Measurements from ENCODE around the gene BRD2. TPM values are rescaled to one million over a fixed set of nuclear protein-coding genes. Genes with fewer than 3 reads are reported as not detected.

The BRD2 gene
- total RNA-seq, 2 experiments from 2014 or later = 290 to 297 TPM

DNA sequence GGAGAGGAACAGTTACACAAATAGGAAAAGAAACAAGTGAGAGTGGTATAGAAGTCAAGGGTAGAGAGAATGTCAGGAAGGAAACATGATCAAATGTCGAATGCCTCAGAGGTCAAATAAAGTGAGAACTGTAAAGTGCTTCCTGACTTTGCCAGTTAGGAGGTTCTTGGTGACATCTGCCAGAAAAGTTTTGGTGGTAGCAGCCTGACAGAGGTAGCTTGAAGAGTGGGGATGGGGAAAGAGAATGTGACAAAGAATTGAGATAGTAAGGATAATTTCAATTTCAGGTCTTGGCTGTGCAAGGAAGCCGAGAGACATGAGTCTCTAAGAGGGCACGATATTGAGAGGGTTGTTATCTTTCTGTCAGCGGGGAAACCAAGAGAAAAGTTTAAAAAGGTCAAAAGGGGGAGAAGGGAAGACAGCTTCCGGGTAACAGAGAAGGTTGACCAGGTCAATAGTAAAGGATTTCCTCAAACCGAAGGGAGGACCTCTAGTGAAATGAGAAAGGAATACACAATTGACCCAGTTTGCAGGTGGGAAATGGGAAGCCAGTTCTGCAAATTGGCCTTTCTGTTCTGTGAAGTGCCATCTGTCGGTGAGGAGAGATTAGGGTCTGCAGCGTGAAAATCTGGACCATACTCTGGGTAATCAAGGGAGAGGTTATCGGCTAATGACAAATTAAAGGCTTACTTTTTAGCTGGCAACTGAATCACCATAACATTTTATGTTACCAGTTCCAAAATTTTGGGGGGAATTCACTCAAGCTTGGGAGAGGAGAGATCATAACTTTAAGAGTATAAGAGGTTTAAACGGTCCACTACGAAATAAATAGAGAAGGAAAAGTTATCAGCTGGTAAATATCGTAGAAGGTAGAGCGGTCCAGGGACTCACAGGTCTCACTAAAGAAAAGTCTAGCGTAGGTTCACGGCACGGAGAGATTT, 973 bp upstream of the BRD2 start:
- Mint-ChIP-seq H3K9me3 (no peaks in the 10 kb centered on the region), H3K27me3 (no peaks in the 10 kb centered on the region), H3K27ac (peak overlapping the region; percentile 98), H3K4me3 (peak overlapping the region; percentile 97), H3K36me3 (ENCODE audit: low read depth) (peaks cover 33% of the 10 kb centered on the region), H3K4me1 (peaks cover 29% of the 10 kb centered on the region)
- CTCF ChIA-PET = interaction anchor here (0.6 to 13.5 kb wide), 17 partner anchors 14 to 339 kb away, joined by 3 to 259 read pairs (median 6); partner anchors contain the start of genes HLA-DMA, HLA-DMB, PSMB9 and TAP2
- peak; percentile 42 for DNase-seq
- POLR2A ChIA-PET = interaction anchor here (0.7 to 17.7 kb wide), 18 partner anchors 7 to 1227 kb away, joined by 3 to 656 read pairs (median 20); partner anchors contain the start of genes HLA-DMA, HLA-DMB, HLA-DPA1 and PSMB8

DNA sequence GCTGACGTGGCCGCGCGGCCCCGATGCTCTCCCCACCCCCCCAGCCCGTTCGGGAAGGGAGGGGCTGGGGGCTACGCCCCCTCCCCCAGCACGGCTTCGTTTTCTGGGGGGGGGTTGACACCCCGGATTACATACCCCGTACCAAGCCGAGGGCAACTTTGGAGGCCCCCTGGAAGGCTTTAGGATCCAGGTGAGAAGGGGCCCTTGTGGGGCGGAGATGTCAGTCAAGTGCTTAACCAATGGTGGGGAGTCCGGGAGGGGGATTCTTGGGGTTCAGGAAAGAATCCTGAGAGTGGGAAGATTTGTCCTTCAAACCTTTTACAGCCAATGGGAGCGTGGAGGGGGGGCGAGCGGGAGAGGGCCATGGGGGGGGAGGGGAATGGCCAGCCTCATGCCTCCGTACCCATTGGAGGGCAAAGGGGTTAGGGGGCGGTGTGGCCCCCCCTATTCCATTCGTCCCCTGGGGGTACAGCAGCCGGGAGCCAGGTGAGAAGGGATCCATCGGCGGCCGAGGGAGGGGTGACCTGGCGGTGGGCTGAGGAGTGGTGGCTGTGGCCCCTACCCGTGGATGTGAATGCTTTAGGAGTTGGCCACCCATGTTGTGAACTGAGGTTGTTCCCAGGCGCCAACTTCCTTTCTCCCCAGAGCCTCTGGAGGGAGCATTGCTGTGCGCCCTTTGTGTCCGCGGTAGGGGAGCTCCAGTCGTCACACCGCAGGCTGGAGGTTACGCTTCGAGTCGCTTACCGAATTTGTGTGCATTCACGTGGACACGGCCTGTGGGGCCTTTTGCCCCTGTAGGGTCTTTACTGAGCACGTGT, 682 bp downstream of the BRD2 start:
- ChIA-PET POLR2A (interaction anchor here (0.7 to 17.7 kb wide), 19 partner anchors 8 to 777 kb away, joined by 3 to 656 read pairs (median 19); partner anchors contain the start of genes GPSM3, HLA-DMA, HLA-DMB and HLA-DPA1), CTCF (interaction anchor here (0.9 to 13.5 kb wide), 11 partner anchors 12 to 774 kb away, joined by 3 to 259 read pairs (median 20); partner anchors contain the start of genes HLA-DMA, HLA-DMB and TAP2)
- peak; percentile 71 for DNase-seq
- peaks cover 50% of the 10 kb centered on the region for H3K36me3 Mint-ChIP-seq (ENCODE audit: low read depth)
- peak overlapping the region; percentile 98 for H3K27ac Mint-ChIP-seq
- no peaks in the 10 kb centered on the region for H3K27me3 Mint-ChIP-seq
- peaks cover 24% of the 10 kb centered on the region for H3K4me1 Mint-ChIP-seq
- peak overlapping the region; percentile 97 for H3K4me3 Mint-ChIP-seq
- H3K9me3 Mint-ChIP-seq = no peaks in the 10 kb centered on the region

DNA sequence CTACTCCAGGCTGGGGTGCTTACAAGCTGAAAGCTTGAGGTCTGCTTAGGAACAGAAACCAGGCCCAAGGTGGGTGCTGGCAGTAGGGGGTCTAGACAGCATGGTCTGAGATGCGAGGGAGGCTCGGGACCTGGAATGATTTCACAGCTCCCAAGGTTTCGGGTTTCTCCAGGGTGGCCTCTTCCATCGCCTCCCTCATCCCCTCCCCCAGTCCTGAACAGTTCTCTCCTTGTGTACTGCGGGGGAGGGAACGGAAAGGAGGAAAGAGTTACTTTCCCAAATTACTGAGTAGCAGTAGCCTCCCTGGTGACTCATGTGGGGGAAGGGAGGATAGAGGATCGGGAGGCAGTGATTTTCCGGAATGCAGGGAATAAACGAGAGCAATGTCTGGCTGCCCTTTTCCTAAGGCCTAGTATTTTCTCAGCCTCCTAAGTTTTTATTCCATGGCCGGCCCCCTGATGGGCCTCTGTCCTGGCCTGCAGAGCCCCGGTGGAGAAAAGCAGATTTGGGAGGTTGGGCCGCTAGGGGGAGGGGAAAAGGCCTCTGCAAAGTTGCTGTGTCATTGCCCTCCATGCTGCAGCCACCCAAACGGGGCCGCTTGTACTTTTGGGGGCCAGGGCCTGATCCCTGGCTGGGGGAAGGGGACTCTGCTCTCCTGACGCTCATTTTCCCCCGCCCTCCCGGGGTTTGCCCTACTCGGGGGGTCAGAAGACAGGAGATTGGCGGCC, 1.5 kb downstream of the BRD2 start:
- Mint-ChIP-seq H3K4me3 (peak overlapping the region; percentile 97), H3K4me1 (peaks cover 24% of the 10 kb centered on the region), H3K36me3 (ENCODE audit: low read depth) (peaks cover 57% of the 10 kb centered on the region), H3K27me3 (no peaks in the 10 kb centered on the region), H3K9me3 (no peaks in the 10 kb centered on the region), H3K27ac (peak overlapping the region; percentile 98)
- POLR2A ChIA-PET = interaction anchor here (0.7 to 17.7 kb wide), 21 partner anchors 7 to 779 kb away, joined by 3 to 656 read pairs (median 21); partner anchors contain the start of genes B3GALT4, GPSM3, HLA-DMA and HLA-DMB
- CTCF ChIA-PET = interaction anchor here (0.9 to 13.5 kb wide), 8 partner anchors 15 to 130 kb away, joined by 3 to 259 read pairs (median 28); partner anchors contain the start of genes HLA-DMA, HLA-DMB, PSMB9 and TAP1
- peak; percentile 78 for DNase-seq

DNA sequence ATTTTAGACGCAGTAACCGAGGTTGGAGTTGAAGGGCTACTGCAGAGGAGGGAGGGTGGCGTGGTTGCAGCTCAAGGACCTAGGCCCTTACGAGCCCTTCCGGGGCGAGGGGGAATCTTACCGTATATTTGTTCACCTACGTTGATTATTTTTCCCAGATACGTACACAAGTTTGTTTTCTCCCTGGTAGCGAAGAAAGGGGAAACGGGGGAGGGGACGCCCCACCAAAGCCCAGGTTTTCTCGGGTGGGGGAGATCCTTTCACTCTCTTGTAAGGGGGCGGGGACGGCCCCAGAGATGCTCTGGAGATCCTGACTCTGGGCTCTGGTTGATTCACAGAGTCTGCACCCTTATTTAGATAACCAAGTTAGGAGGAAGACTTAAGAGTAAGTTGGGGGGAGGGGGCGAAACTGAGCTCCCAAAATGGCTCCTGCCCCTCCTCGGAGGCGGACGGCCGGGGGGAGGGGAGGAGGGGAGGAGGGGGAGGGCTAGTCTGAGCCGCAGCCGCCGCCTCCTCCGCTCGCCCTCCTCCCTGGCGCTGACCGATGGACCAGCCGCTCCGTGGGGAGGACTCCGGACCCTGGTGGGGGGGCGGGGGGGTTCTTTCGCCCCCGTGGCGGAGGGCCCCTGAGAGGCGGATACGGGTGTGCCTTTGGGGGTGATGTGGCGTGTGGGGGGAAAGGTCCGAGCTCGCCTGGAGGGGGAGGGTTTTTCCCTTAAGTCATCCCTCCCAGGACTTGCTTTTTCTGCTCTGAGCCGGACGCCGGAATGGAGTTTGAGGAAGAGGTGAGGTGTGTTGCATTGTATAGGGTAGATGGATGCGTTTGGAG, 2.2 kb downstream of the BRD2 start:
- peak overlapping the region; percentile 97 for H3K4me3 Mint-ChIP-seq
- peak; percentile 83 for DNase-seq
- peak overlapping the region; percentile 98 for H3K27ac Mint-ChIP-seq
- peaks cover 65% of the 10 kb centered on the region for H3K36me3 Mint-ChIP-seq (ENCODE audit: low read depth)
- ChIA-PET CTCF (interaction anchor here (0.9 to 13.5 kb wide), 11 partner anchors 10 to 301 kb away, joined by 3 to 259 read pairs (median 21); partner anchors contain the start of genes HLA-DMA, HLA-DPA1, PSMB9 and RPS18), POLR2A (interaction anchor here (0.6 to 17.7 kb wide), 36 partner anchors 14 to 1429 kb away, joined by 3 to 656 read pairs (median 7); partner anchors contain the start of genes B3GALT4, DDX39B, DXO and GPSM3)
- no peaks in the 10 kb centered on the region for H3K27me3 Mint-ChIP-seq
- no peaks in the 10 kb centered on the region for H3K9me3 Mint-ChIP-seq
- H3K4me1 Mint-ChIP-seq = peaks cover 26% of the 10 kb centered on the region

DNA sequence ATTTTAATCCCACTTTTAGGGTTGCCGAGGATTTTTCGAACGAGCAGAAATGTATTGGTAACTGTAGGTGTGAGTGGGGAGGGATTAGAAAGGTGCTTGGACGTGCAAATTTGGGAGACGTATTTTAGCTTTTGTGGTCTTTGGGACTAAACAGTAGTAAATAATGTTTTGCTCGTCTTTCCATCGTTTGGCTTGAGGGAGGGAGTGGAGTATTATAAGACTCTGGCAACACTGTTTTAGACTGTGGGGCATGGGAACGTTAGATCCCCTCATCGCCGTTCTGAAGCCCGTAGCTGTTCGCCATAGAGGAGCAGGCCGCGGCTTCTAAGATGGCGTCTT, 2.8 kb downstream of the BRD2 start:
- ChIA-PET CTCF (interaction anchor here (0.7 to 13.5 kb wide), 19 partner anchors 8 to 775 kb away, joined by 3 to 259 read pairs (median 10); partner anchors contain the start of genes HLA-DMA, HLA-DMB, HLA-DPA1 and PSMB9), POLR2A (interaction anchor here (0.7 to 17.7 kb wide), 57 partner anchors 10 to 1786 kb away, joined by 3 to 656 read pairs (median 6); partner anchors contain the start of genes B3GALT4, CUTA, DDX39B and GPSM3)
- H3K27me3 Mint-ChIP-seq = no peaks in the 10 kb centered on the region
- no peak for DNase-seq
- H3K27ac Mint-ChIP-seq = peak overlapping the region; percentile 98
- no peaks in the 10 kb centered on the region for H3K9me3 Mint-ChIP-seq
- H3K36me3 Mint-ChIP-seq (ENCODE audit: low read depth) = peaks cover 71% of the 10 kb centered on the region
- peaks cover 27% of the 10 kb centered on the region for H3K4me1 Mint-ChIP-seq
- H3K4me3 Mint-ChIP-seq = peak overlapping the region; percentile 97

DNA sequence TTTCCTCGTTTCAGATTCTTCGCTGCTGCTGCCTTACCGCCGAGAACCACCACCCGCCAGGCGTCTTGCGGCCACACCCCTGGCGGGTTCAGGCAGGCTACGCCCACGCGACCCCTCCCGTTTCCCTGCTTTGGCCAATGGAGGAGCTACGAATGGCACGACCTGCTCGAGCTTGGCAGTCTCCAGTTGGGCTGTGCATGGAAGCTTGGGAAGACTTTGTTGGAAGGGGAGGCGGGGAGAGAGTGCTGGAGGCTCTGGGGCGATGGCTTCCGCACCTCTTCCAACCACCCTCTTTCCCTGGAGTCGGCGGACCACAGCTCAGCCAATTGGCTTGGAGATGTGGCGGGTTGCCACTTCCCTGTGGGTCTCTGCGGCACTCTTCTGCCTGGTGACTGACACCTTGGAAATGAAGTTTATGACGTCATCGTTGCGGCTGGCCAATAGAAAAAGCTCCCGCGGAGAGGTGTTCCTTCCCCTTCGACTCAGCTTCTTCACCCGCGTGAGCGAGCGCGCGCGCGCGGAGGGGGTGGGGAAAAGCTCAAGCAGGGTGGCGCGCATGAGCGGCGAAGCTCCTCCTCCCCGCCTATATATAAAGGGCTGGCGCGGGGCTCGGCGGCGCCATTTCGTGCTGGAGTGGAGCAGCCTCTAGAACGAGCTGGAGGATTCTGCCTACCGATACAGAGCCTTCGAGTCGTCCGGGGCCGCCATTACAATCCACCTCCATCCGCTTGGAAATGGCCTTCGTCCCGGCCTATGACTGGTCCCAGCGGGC, 3.4 kb downstream of the BRD2 start:
- ChIA-PET POLR2A (interaction anchor here (0.6 to 17.7 kb wide), 82 partner anchors 8 to 1785 kb away, joined by 3 to 656 read pairs (median 4); partner anchors contain the start of genes ATF6B, B3GALT4, BAK1 and CUTA), CTCF (interaction anchor here (0.7 to 13.5 kb wide), 23 partner anchors 9 to 776 kb away, joined by 3 to 259 read pairs (median 6); partner anchors contain the start of genes HLA-DMA, HLA-DMB, HLA-DPA1 and PSMB9)
- Mint-ChIP-seq H3K27me3 (no peaks in the 10 kb centered on the region), H3K27ac (peak overlapping the region; percentile 98), H3K9me3 (no peaks in the 10 kb centered on the region), H3K4me1 (peaks cover 29% of the 10 kb centered on the region), H3K36me3 (ENCODE audit: low read depth) (peaks cover 77% of the 10 kb centered on the region), H3K4me3 (peak overlapping the region; percentile 97)
- DNase-seq = peak; percentile 100

DNA sequence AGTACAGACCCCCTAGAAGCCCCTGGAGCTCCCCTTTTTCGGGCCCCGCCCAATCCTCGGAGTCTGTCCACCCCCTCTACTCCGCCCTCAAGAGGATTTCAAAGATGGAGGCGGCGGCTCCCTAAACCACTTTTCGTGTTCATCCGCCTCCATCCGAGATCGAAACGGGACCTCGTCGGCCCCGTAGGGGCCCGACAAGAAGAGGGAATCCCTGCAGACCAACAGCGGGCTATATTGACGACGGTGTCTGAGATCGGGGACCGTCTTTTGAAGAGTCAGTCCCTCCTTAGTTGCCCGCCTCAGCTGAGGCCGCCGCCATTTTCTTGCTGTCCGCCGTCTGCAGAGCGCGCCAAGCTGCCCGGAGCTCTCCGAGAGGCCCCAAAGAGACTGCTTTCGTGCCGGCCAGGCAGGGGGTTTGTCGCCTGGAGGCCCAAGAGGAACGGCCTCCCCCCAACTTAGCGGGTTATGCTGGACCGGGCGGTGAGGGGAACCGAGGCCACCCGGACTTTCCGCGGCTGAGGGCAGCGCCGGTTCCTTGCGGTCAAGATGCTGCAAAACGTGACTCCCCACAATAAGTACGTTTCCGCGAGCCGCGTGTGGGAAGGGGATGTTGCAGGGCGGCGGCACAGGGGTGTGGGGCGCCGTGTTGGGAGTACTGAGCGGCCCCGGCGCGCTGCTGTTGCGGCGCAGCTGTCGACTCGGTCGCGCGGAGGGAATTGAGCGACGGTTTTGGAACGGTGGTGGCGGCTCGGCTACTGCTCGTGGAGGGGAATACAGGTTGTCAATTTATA, 4.2 kb downstream of the BRD2 start:
- peak; percentile 61 for DNase-seq
- peak overlapping the region; percentile 98 for H3K27ac Mint-ChIP-seq
- POLR2A ChIA-PET = interaction anchor here (0.7 to 17.7 kb wide), 74 partner anchors 9 to 1775 kb away, joined by 3 to 656 read pairs (median 4); partner anchors contain the start of genes ATF6B, B3GALT4, BAK1 and DDX39B
- peaks cover 80% of the 10 kb centered on the region for H3K36me3 Mint-ChIP-seq (ENCODE audit: low read depth)
- peak overlapping the region; percentile 97 for H3K4me3 Mint-ChIP-seq
- no peaks in the 10 kb centered on the region for H3K9me3 Mint-ChIP-seq
- H3K4me1 Mint-ChIP-seq = peaks cover 30% of the 10 kb centered on the region
- CTCF ChIA-PET = interaction anchor here (0.8 to 13.5 kb wide), 22 partner anchors 8 to 777 kb away, joined by 3 to 259 read pairs (median 6); partner anchors contain the start of genes HLA-DMA, HLA-DMB, HLA-DPA1 and PSMB9
- no peaks in the 10 kb centered on the region for H3K27me3 Mint-ChIP-seq

DNA sequence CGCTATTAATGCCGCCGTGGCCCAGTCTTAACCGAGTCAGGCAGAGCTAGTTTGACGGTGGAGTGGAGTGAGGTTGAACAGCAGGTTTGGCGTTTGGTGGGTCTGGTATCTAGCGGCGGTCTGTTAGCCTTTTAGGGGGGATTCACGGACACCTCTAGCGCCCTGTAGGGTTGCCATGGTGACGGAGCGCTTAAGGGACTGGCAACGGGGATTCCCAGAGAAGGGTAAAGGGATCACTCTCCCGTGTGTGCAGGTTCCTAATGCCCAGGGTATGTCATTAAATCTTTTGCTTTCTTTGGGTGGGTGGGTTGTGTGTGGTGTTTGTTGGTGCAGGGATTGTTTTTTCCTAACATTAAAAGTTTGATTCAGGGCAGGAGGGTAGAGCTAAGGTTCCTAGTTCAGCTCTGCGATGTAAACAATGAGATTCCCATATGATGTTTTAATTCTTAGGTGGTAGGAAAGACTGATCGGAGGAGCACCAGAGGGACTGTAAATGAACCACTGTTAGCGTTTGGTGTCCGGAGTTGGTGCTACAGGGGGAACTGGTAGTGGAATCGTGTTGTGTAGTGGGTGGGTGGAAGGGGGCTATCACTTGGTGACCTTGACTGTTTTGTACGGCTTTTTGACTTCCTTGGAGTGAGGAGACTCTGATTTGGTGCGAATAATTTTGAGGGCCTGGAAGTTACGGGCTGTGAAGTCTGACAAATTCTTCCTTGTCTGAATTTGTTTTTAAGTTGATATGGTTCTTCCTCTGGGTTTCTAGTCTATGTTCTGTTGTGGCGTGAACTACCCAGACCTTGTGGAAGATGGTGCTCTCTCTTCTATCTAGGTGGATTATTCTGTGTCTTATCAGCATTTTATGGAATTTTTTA, 5.0 kb downstream of the BRD2 start:
- CTCF ChIA-PET = interaction anchor here (1.2 to 13.5 kb wide), 10 partner anchors 10 to 134 kb away, joined by 3 to 259 read pairs (median 14); partner anchors contain the start of genes HLA-DMA, HLA-DMB and TAP2
- POLR2A ChIA-PET = interaction anchor here (0.6 to 17.7 kb wide), 35 partner anchors 10 to 1399 kb away, joined by 3 to 656 read pairs (median 5); partner anchors contain the start of genes ATF6B, GPSM3, HLA-DMA and HLA-DMB
- H3K9me3 Mint-ChIP-seq = no peaks in the 10 kb centered on the region
- H3K36me3 Mint-ChIP-seq (ENCODE audit: low read depth) = peaks cover 86% of the 10 kb centered on the region
- H3K27me3 Mint-ChIP-seq = no peaks in the 10 kb centered on the region
- H3K4me1 Mint-ChIP-seq = peaks cover 38% of the 10 kb centered on the region
- H3K27ac Mint-ChIP-seq = peak overlapping the region; percentile 98
- H3K4me3 Mint-ChIP-seq = peak overlapping the region; percentile 97
- DNase-seq = no peak

DNA sequence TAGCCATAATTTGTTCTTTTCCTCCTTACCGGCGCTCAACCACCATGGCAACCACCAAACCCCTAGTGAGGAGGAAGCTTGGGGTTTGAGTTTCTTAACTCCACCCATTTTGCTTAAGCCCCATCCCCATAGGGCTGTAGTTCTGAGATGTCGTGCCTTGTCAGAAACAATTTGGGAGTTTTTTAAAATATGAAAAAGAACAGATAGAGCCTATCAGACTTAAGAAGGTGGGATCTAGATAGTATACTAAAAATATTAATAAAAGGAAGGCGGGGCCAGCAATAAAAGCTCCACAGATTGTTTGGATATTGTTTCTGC, 5.6 kb downstream of the BRD2 start:
- Mint-ChIP-seq H3K27ac (peak overlapping the region; percentile 98), H3K4me3 (peak overlapping the region; percentile 97), H3K27me3 (no peaks in the 10 kb centered on the region), H3K9me3 (no peaks in the 10 kb centered on the region), H3K4me1 (peaks cover 44% of the 10 kb centered on the region), H3K36me3 (ENCODE audit: low read depth) (peaks cover 92% of the 10 kb centered on the region)
- ChIA-PET POLR2A (interaction anchor here (0.6 to 17.7 kb wide), 21 partner anchors 8 to 1168 kb away, joined by 3 to 656 read pairs (median 24); partner anchors contain the start of genes GPSM3, HLA-DMA, HLA-DMB and HLA-DPA1), CTCF (interaction anchor here (1.2 to 13.5 kb wide), 7 partner anchors 10 to 135 kb away, joined by 3 to 259 read pairs (median 44); partner anchors contain the start of genes HLA-DMA, HLA-DMB and TAP2)
- DNase-seq = peak; percentile 50
